Urothelium cell line (cell line): ENCODE measurements around the gene MS4A18.
A peak's percentile ranks its signal among the peaks of the same experiment; 100 is the strongest.
"Not testable (repeated sequence)": the region's sequence is repeated elsewhere in the genome, so short reads cannot be mapped to it uniquely, and the experiment has no call there.

Experiments
- DNase-seq: peaks from one replicate; pipeline ENCODE4 v3.0.0; 2011; ENCODE audit warnings: low spot score, mixed read lengths
- FAIRE-seq: peaks from 2 replicates; lab custom pipeline; 2011; peaks lifted over from hg19 to GRCh38; lab: Jason Lieb, UNC

MS4A18 gene

DNA sequence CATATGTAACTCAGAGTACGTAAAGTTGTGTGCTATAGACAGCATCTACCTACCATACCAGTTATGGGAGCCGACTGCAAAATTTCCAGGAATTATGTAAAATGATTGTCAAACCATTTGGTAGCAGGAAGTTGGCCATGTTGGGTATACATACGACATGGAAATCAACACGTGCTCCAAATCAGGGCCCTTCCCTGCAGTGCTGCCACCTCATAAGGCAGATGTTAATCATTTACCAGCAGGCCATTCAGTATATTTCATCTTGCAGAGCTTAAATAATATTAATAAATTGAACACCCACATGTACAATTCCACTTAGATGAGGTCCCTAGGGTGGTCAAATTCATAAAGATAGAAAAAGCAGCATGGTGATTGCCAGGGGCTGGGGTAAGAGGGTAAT lies 9.8 kb downstream of the MS4A18 start:
- no peak for FAIRE-seq
- DNase-seq, result no peak

DNA sequence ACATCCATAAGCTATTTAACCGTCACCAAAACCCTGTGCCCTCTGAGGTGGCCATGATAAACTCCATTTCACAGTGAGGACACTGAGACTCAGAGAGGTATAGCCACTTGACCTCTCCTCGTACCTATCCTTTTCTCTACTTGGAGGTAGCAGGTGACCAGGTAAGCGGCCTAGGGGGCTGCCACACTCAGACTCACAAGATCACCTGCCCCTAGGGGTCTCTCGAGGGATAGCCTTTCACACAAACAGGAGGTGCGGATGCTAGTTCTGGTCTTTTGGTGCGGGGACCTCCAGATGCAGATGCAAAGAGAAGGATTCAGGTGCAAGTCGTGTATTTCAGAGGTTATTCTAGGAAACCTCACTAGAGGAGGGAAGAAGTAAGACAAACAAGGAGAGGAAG lies 14.6 kb downstream of the MS4A18 start:
- no peak for FAIRE-seq
- no peak for DNase-seq

DNA sequence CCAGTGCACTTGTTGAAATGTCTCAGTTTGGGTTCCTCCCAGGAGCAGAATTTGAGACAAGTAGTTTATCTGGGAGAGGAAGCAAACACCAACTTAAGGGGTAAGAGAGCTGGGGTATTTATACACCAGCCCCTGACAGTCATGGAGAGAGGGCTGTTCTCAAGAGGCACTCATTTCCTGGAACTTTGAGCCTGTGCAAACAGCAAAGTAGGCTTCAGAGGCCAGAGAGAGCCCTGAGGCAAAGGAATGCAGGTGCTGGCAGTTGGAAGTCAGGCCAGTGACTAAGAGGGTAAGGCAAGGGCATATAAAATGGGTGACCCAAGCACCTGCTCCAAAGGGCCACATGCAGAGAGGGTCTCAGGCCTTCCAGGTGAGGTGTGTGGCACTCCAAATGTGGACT lies 16.1 kb downstream of the MS4A18 start:
- DNase-seq (no peak), FAIRE-seq (no peak)

DNA sequence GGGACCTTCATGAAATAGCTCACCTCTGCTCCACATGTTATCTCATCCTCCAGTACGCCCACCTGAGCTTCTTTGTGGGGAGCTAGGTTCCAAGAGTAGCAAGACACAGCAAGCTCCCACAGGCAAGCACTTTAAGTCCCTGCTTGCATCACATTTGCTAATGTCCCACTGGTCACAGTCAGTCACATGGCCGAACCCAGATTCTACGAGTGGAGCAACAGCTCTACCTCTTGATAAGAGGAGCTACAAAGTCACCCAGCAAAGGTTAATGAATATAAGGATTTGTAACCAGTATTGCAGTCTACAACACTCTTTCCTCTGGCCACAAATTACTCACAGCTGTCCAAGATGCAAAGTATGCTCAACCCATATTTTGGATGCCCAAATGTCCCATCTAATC lies 16.9 kb downstream of the MS4A18 start:
- DNase-seq, result no peak
- FAIRE-seq, result no peak

DNA sequence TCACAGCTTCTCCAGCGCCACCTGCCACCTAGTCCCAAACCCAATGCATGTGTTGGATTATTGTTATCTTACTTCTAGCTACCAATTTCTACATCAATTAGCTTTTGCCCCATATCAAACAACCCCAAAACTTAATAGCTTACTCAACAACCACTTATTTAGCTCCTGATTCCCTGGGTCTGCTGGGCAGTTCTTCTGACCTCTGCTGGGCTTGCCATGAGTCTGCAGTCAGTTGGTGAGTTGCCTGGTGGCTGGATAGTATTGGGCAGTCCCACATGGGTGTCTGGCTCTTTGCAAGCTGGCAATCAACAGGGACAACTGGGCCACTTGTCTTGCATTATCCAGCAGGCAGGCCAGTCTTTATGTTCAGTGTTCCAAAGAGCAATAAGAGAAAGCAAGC lies 18.5 kb downstream of the MS4A18 start:
- FAIRE-seq (no peak), DNase-seq (no peak)

DNA sequence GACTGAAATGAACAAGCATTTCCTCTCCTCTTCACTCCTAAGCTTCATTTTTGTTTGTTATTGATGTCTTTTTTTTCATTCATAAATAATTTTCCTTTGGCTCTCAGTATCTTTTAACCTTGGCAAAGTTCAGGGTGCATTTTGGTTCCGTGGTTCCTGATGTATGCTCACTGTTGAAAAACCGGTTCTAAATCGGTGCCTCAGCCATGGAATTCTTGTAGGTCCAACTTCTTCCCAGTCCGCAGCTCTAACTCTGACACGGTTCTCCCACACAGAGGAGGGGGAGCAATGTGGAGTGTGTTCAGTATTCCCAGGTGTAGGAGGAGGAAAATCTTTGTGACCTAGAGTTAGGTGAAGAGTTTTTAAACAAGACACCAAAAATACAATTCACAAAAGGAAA lies 19.6 kb downstream of the MS4A18 start:
- DNase-seq, result no peak
- no peak for FAIRE-seq

DNA sequence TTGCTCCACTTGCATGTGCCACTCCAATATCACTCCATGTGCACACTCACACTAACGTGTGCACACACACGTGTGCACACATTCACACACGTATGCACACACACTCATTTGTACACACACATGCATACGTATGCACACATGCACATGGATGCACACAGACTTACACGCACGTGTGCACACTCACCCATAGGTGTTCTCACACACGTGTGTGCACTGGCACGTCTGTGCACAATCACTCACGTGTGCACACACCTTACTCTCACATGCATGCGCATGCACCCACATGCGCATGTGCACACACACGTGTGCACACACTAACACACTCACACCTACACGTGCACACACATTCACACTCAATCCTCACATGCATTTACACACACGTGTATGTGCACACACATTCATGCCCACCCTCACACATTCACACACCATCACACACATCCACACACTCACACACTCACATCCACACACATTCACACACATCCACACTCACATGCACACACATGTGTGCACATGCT lies 22.9 kb downstream of the MS4A18 start:
- DNase-seq, result no peak
- peak; percentile 99 for FAIRE-seq

DNA sequence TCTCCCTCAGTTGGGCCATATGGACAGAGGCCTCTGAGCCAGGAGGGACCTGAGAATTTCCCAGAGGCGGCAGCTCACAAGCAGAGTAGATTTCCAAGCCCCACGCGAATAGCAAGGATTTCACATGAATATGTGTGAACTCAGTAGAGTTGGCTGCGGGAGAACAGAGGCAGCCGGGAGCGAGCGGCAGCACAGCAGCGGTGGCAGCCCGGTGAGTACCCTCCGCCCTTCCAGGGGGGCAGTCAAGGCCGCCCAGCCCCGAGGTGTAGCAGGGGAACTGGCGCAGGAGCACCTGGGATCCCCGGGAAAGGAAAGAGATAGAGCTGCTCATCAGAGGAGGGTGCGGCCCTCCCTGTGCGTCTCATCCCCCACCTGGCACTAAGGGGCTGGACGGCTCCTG lies 23.7 kb downstream of the MS4A18 start:
- FAIRE-seq (no peak), DNase-seq (no peak)

DNA sequence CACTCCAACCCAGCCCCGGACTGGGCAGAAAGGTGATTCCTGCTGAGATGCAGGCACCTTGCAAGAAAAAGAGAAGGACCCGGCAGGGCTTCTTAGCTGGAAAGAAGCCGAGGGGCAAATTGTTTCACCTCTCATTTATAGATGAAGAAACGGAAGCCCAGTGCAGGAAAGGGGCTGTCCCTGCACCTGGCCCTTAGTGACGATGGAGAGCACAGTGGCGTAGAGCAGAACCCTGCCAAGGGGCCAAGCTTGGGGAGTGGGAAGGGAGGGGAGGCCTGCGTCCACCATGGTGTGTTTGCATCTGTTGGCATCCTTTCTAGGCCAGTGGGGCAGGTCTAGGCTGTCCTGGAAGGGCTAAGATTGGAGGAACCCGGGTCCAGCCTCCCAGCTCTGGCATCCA lies 24.3 kb downstream of the MS4A18 start:
- DNase-seq (no peak), FAIRE-seq (no peak)

DNA sequence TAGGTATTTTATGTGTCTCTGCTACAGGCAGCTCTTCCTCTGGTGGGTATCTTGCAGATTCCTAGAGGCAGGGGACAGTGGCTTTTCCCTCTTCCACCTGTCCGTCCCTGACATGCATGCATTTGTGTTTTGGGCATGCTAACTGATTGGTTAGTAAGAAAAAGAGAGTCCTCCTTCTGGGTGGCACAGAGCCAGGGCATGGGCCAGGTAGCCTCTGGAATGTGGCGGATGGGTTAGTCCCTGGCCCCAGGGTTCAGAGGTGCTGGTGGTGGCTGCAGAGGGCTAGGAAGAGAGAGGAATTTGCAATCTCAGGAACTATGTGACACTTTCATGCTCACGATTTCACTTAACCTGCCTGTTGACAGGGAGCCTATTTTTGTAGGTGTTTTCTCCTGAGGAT lies 26.4 kb downstream of the MS4A18 start:
- DNase-seq (no peak), FAIRE-seq (no peak)

DNA sequence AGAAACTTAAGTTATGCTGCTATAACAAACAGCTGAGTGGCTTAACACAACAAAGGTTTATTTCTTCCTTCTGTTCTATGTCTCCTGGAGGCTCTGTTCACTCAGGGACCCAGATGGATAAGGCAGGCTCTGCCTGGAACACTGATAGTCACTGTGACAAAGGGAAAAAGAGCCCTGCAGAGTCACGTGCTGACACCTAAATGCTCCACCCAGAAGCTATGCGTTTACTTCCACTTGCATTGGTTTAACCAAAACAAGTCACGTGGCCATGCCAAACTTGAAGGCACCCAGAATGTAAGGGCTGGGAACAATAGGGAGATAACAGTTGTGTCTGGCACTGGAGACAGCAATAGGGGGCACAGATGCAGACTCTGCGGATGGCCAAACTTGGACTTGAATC lies 28.8 kb downstream of the MS4A18 start:
- FAIRE-seq (peak; percentile 55), DNase-seq (no peak)

DNA sequence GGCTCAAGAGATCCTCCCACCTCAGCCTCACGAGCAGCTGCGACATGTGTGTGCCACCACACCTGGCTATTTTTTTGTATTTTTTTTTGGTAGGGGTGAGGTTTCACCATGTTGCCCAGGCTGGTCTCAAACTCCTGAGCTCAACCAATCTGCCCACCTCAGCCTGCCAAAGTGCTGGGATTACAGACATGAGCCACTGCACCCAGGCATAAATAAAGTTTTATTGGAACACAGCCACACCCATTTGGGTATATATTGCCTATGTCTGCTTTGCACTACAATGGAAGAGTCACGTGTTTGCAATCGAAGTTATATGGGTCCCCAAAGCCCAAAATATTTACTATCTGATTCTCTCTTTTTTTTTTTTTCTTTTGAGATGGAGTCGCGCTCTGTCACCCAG lies 30.4 kb downstream of the MS4A18 start:
- DNase-seq (no peak), FAIRE-seq (no peak)

DNA sequence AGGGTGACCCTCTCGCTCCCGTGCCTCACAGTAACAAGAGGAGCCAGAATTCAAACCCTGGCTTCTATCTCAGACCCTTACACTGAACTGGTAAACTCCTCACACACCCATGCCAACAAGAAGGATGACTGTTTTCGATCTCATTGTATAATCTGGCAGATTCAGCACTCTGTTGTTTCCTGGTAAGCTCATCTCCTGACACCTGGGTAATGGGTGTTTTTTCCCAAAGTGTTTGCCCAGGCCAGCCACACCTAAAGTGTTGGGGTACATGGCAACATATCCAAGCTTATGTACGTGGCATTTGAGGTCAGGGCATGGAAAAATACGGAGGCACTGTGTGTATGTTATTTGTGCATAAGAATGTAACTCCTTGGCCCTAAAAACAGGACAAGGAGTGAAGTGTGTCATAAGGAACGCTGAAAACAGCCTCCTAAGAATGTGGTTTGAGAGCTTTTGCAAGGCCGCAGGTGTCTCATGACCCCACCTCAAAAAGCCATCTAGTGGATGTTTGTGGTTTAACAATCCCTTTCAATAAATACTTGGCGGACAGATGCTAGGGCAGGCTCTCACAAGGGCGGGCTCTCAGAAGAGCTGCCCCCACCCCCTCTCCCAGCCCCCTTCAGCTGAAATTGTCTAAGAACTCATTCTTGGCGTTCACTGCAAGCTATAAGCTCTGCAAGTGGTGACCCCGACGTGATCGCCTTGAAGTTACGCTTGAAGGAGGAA lies 31.9 kb downstream of the MS4A18 start, which contains the start of gene MS4A15:
Gene MS4A15, plus strand, starts transcription at position 561 of the 726 bp plus-strand sequence. CDS start 6,867 bp downstream, outside the sequence.
- peak; percentile 71 for DNase-seq
- no peak for FAIRE-seq

DNA sequence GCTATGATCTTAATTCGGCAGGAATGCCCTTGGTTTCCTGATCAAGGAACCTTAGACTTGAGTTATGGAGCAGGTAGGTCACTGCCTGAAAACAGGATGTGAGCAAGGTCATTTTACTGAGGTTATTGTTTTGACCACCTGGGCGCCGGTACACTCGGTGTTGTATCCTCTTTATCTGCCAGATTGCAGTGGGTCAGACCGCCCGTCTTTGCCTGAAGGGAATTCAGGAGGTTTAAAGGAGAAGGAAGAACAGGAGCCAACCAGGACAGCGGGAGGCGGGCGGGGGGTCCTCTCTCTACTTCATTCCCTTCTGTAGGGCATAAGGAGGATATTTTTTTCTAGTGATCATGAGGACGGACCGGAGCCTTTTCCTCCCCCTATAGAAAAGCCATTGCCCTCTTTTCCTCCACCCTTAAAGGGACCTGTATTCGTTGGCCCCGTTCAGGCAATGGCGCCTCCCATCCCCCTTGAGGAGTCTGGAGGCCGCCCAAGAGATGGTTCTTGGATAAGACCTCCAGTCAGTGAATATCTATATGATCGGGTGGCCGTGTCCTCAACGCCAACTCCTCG lies 32.8 kb downstream of the MS4A18 start:
- no peak for DNase-seq
- no peak for FAIRE-seq

DNA sequence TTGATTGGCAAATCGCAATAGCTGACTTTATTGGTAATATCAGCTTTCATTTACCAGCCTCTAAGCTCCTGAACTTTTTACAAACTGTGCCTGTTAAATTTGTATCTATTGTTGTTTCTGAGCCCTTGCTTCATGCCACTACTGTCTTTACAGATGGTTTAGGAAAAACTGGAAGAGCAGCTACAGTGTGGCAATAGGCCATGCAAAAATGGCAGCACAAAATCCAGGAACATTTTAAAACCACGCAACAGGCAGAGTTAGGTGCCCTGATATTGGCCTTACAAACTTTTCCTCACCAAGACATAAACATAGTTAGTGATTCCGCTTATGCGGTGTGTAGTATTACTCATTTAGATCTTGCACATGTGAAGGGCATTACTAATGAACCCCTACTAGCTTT lies 34.2 kb downstream of the MS4A18 start:
- not testable (repeated sequence) for FAIRE-seq, DNase-seq

DNA sequence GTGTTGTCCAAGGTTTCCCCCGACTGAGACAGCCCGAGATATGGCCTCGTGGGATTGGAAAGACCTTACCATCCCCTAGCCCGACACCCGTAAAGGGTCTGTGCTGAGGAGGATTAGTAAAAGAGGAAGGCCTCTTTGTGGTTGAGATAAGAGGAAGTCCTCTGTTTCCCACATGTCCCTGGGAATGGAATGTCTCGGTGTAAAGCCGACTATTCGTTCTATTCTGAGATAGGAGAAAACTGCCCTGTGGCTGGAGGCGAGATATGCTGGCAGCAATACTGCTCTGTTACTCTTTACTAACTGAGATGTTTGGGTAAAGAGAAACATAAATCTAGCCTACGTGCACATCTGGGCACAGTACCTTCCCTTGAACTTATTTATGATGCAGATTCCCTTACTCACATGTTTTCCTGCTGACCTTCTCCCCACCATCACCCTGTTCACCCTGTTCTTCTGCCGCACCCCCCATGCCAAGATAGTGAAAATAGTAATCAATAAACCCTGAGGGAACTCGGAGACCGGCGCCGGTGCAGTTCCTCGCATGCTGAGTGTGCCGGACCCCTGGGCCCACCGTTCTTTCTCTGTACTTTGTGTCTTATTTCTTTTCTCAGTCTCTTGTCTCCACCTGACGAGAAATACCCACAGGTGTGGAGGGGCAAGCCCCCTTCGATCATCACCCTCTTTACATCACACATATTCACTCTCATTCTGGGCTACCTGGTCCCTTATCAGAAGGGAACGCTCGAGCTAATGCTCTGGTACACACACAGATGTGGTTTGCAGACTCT lies 35.1 kb downstream of the MS4A18 start:
- FAIRE-seq, DNase-seq: not testable (repeated sequence)

DNA sequence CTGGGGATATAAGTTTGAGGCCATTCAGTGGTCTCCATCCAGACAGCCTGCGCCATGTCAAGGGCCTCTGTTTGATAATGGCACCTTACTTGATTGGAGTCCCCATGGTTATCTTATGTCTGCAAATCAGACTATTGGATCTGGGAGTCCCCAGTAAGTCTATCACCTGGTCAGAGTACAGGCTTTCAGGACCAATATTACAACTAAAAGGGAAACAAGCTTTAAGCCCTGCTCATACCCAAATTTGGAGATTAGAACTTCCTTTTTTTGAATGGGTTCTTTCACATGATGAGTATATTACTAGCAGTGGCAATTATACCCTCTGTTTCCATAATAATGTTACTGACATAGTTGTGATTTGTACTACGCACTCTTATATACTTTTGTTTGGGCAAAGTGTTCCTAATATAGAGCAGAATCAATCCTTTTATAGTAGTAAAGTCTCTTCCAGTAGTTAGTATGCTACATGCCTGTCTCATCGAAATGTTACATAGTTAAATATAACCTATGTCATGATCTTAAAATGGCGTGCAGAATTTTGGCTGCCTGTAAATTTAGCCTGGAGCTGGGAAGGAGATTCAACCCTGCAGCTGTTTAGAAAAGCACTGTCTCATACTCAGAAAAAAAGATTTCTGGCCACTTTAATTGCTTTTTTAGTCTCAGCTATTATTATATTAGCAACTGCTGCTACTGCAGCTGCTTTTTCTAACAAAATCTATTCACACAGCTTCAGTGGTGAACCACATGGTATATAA lies 37.1 kb downstream of the MS4A18 start:
- DNase-seq (no peak), FAIRE-seq (no peak)

DNA sequence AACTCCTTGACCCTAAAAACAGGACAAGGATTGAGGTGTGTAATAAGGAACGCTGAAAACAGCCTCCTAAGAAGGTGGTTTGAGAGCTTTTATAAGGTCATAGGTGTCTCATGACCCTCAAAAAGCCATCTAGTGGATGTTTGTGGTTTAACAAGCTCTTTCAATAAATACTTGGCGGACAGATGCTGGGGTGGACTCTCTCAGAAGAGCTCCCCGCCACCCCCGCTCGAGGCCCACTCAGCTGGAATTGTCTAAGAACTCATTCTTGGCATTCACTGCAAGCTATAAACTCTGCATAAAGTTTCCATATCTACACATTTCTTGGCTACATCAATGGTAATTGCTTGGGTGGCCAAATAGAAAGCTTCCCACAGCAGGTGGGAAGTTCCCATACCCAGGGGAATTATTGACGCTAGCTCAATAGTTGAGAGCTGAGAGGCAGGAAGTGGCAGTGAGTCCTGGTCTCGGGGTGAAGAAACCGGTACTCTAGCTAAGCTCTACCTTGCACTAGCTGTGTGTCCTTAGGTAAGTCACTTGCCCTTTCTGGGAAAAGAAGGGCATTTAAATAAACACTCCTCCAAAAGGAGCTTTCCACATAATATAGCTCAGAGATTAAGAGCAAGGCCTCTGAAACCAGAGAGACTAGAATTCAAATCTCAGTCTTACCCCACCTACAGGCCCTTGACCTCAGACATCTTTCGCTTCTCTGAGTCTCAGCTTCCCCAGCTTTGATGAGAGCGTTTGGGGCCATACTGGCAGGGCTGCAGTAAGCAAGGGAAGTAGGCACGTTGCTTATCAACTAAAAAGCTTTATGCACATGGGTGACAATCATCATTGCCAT lies 38.6 kb downstream of the MS4A18 start:
- DNase-seq, result no peak
- no peak for FAIRE-seq

DNA sequence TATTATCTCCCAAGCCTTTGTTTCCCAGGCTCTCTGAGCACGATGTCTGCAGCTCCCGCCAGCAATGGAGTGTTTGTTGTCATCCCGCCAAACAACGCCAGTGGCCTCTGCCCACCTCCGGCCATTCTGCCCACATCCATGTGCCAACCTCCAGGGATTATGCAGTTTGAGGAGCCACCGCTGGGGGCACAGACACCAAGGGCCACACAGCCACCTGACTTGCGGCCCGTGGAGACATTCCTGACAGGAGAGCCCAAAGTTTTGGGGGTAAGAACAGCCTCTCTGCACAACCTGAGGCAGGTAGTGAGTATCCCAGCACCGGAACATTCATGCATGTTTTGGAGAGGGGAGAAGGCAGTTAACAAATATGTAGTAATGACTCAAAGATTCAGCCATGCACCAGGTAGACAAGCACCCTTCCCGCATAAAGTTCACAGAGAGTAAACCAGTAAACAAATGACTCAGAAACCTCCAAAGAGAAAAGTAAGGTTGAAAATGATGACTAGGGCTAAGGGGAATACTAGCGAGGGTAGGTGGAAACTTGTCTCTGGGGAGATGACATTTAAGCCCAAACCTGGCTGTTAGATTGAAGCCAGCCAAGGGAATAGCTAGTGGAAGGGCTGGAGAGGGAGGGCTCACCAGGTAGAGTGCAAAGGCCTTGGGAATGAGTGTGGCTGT lies 39.3 kb downstream of the MS4A18 start:
- DNase-seq, result no peak
- FAIRE-seq, result no peak

DNA sequence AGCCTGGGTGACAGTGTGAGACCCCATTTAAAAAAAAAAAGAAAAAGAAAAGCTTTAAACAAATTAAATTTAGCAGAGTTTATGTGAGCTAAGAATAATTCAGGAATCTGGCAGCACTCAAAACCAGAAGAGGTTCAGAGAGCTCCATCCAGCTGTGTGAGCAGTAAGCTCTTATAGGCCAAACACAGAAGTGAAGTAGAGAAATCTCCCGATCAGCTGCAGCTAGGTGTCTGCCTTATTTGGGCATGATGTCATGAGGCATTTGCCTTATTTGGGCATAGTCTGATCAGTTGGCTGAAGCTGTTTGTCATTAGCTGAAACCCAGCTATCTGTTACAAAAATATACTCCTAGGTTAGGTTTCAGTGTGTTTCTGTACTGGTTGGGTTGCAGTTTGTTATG lies 40.4 kb downstream of the MS4A18 start:
- FAIRE-seq (no peak), DNase-seq (no peak)
